Spinal cord (tissue), 10 donors: Measurements from ENCODE around the gene TAGLN. TPM values are rescaled to one million over a fixed set of nuclear protein-coding genes. Genes with fewer than 3 reads are reported as not detected.

Source experiments
- DNase-seq, 6 donors: peaks; one replicate each; pipeline versions ENCODE4 v3.0.0 to v3.0.0-alpha.2; 2013 to 2015; ENCODE audit warnings: low spot score in 6 of 6, low read depth in 4 of 6
- H3K27ac ChIP-seq: one replicate; pipeline ENCODE4 v1.5.1; 2013; ENCODE audit warnings: low read depth, low read length, control low read depth
- H3K27me3 ChIP-seq: one replicate; pipeline ENCODE4 v1.6.1; 2013; ENCODE audit warnings: low read length; ENCODE audit not compliant: control insufficient read depth, insufficient read depth
- H3K36me3 ChIP-seq: one replicate; pipeline ENCODE4 v1.6.1; 2013; ENCODE audit warnings: low read length; ENCODE audit not compliant: control insufficient read depth, insufficient read depth
- H3K4me1 ChIP-seq: one replicate; pipeline ENCODE4 v1.6.1; 2013; ENCODE audit warnings: low read length; ENCODE audit not compliant: control insufficient read depth, insufficient read depth
- H3K4me3 ChIP-seq: one replicate; pipeline ENCODE4 v1.5.1; 2013; ENCODE audit warnings: low read depth, low read length, control low read depth
- H3K9me3 ChIP-seq: one replicate; pipeline ENCODE4 v1.6.1; 2013; ENCODE audit warnings: low read length; ENCODE audit not compliant: control insufficient read depth, insufficient read depth
- WGBS: methylation state at CpG from one replicate; pipeline ENCODE4 v1.1.5; 2013; ENCODE audit warnings: missing lambda C conversion rate; ENCODE audit not compliant: insufficient coverage; 5-methylcytosine and 5-hydroxymethylcytosine counted together
- long read RNA-seq, 4 donors: transcript quantifications; one replicate each; lab custom pipeline, GENCODE V29; 2026
- polyA plus RNA-seq, 2 donors: library from polyadenylated mRNA; unstranded; fragments of 120-200 nt; gene quantifications; one replicate each; pipeline ENCODE4 v1.2.1, GENCODE V29; 2013; ENCODE audit not compliant: insufficient read length in 2 of 2
- total RNA-seq, 2 donors: library from RNA; depleted of rRNA in 1 of 2; stranded (reverse); fragments of 120-200 nt in 1 of 2; fragments of >200 nt in 1 of 2; gene quantifications; one replicate each; pipeline versions ENCODE4 v1.2.3 to v1.2.4, GENCODE V29; 2013 to 2014
- donor health status: healthy.

Gene TAGLN
- total RNA-seq (100 to 1,000 TPM in 1 of 2 donors, 10 to 100 TPM in 1; 56.8 to 245 TPM), polyA plus RNA-seq (10 to 100 TPM; 41.8 to 47.8 TPM)
- long read RNA-seq, donor 1, transcript TAGLN-202 (5 exons, 928 nt) = major isoform, 25 of 33 reads
- long read RNA-seq, donor 1, partial matches to known transcripts = 6 of 33 reads
- long read RNA-seq, donor 1, other reads (novel, unspliced or antisense) = 0 of 33 reads
- long read RNA-seq, donor 2 = 0 reads
- long read RNA-seq, donor 3, transcript TAGLN-202 (5 exons, 928 nt) = major isoform, 5 of 8 reads
- long read RNA-seq, donor 3, partial matches to known transcripts = 0 of 8 reads
- long read RNA-seq, donor 3, other reads (novel, unspliced or antisense) = 0 of 8 reads
- long read RNA-seq, donor 4, transcript TAGLN-207 (4 exons, 2,166 nt) = minor isoform, 18 of 163 reads
- long read RNA-seq, donor 4, transcript TAGLN-202 (5 exons, 928 nt) = major isoform, 127 of 163 reads
- long read RNA-seq, donor 4, partial matches to known transcripts = 17 of 163 reads
- long read RNA-seq, donor 4, other reads (novel, unspliced or antisense) = 0 of 163 reads

GRCh38 chr11:117199053-117199915, at the start of gene TAGLN:
Gene TAGLN, plus strand, starts transcription at chr11:117199370. Its CDS starts 3,644 bp downstream, at chr11:117203014.
- H3K27ac ChIP-seq = peak within 1 kb of the TSS; percentile 85
- peaks cover 34% of the 10 kb centered on the region for H3K4me1 ChIP-seq
- peaks cover 57% of the 10 kb centered on the region for H3K36me3 ChIP-seq
- peak within 1 kb of the TSS; percentile 28 for H3K4me3 ChIP-seq
- no peaks in the 10 kb centered on the region for H3K27me3 ChIP-seq
- WGBS = 28% methylated on average over 20 of the region's 34 CpGs
- DNase-seq = peak in 1 of 6 donors; percentile 65
- H3K9me3 ChIP-seq = no peaks in the 10 kb centered on the region

GRCh38 chr11:117152066-117152465, 47.1 kb upstream of the TAGLN start:
- peaks cover 30% of the 10 kb centered on the region for H3K36me3 ChIP-seq
- WGBS = 100% methylated on average over 1 of the region's 2 CpGs

DNA sequence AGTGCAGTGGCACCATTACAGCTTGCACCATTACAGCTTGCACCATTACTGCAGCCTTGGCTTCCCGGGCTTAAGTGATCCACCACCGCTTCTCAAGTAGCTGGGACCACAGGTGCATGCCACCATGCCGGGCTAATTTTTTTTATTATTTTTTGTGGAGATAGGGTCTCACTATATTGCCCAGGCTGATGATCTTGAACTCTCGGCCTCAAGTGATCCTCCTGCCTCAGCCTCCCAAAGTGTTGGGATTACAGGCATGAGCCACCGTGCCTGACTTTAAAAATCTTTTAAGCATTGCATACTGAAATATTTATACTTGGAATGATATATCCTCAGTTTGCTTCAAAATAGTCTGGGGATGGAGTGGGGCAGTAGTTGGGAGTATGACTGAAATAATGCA, 44.7 kb upstream of the TAGLN start:
- Histone ChIP-seq H3K27me3 (no peaks in the 10 kb centered on the region), H3K9me3 (no peaks in the 10 kb centered on the region), H3K4me1 (no peaks in the 10 kb centered on the region), H3K4me3 (no peak overlapping the region), H3K27ac (no peak overlapping the region), H3K36me3 (peaks cover 20% of the 10 kb centered on the region)
- 100% methylated on average over 2 of the region's 5 CpGs for WGBS
- no peak for DNase-seq

More at GRCh38 chr11:117152066-117152465, 47.1 kb upstream of the TAGLN start:
- Histone ChIP-seq H3K27me3 (no peaks in the 10 kb centered on the region), H3K4me1 (peaks cover 2% of the 10 kb centered on the region), H3K27ac (no peak overlapping the region), H3K4me3 (no peak overlapping the region), H3K9me3 (no peaks in the 10 kb centered on the region)
- DNase-seq = no peak

GRCh38 chr11:117157507-117157906, 41.7 kb upstream of the TAGLN start:
- Histone ChIP-seq H3K4me1 (no peaks in the 10 kb centered on the region), H3K9me3 (no peaks in the 10 kb centered on the region), H3K27me3 (no peaks in the 10 kb centered on the region), H3K36me3 (peaks cover 27% of the 10 kb centered on the region), H3K4me3 (no peak overlapping the region), H3K27ac (no peak overlapping the region)
- WGBS = no CpG with 5 or more reads among the region's 2 CpGs
- DNase-seq = no peak

- no peak for DNase-seq
- Histone ChIP-seq H3K36me3 (peaks cover 41% of the 10 kb centered on the region), H3K9me3 (no peaks in the 10 kb centered on the region), H3K27me3 (no peaks in the 10 kb centered on the region), H3K4me3 (no peak overlapping the region), H3K4me1 (no peaks in the 10 kb centered on the region), H3K27ac (no peak overlapping the region)
- WGBS = no CpG with 5 or more reads among the region's 2 CpGs
Measured at GRCh38 chr11:117159892-117160291, 39.3 kb upstream of the TAGLN start.

- Histone ChIP-seq H3K9me3 (no peaks in the 10 kb centered on the region), H3K27me3 (no peaks in the 10 kb centered on the region), H3K4me3 (no peak overlapping the region), H3K36me3 (peaks cover 45% of the 10 kb centered on the region), H3K27ac (no peak overlapping the region), H3K4me1 (no peaks in the 10 kb centered on the region)
- DNase-seq = no peak
- WGBS = no CpG with 5 or more reads among the region's 2 CpGs
Measured at GRCh38 chr11:117160826-117161225, 38.3 kb upstream of the TAGLN start.

DNA sequence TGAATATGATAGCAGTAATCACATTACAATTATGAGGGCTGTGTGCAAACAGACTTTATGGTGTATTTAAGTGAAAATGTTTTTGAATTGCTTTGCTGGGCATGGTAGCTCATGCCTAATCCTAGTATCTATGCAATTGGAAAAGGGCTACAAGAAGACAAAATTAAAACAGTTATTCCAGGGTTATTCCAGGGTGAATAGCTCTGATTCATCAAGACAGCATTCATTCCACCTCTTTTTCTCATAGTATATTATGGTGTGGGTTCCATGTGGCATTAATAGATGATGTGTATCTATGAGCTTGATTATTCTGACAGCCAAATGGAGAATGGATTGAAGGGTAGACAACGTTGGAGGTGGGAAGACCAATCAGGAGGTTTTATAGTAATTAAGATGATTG, 32.7 kb upstream of the TAGLN start:
- Histone ChIP-seq H3K36me3 (peaks cover 49% of the 10 kb centered on the region), H3K4me3 (no peak overlapping the region), H3K9me3 (no peaks in the 10 kb centered on the region), H3K4me1 (no peaks in the 10 kb centered on the region), H3K27ac (no peak overlapping the region), H3K27me3 (no peaks in the 10 kb centered on the region)
- WGBS = 75% methylated on average over 1 of the region's 1 CpG
- no peak for DNase-seq

DNA sequence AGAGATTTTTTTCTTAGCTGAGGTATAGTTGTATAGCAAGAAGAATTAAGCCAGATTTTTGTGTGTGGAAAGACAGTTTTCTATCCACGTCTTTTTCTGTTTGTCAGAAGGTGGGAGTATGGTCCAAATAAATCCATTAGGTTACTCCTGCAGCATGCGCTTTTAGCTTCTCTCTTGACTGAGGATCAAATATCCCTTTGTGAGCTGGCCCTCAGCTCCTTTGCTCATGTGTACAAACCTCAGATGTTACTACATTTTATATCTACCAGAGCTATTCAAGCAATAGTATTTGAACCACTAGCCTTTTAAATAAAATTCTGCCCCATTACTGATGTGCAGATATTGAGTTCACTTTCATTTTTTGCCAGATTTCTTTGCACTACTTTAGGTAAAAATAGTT, 29.4 kb upstream of the TAGLN start:
- DNase-seq = no peak
- Histone ChIP-seq H3K27ac (no peak overlapping the region), H3K9me3 (no peaks in the 10 kb centered on the region), H3K27me3 (no peaks in the 10 kb centered on the region), H3K4me3 (no peak overlapping the region), H3K4me1 (peaks cover 7% of the 10 kb centered on the region), H3K36me3 (peaks cover 22% of the 10 kb centered on the region)
- WGBS = 100% methylated on average over 1 of the region's 2 CpGs

DNA sequence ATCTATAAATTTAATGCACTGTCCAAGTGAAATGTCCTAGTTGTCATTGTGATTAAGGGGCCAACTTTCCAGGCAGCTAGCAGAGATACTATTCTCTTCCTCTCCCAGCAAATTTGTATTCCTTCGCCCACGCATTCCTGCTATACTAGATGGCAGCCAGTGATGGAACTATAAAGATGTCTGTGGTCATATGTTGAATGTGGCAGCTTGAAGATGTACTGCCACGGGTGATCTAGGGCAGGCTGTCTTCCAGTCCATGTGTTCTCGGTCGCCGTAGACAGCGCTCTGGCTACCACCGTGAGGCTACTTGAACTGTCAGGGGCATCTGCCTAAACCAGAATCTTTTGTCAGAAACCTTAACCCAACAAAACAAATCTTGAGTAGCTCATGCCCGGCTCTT, 29.0 kb upstream of the TAGLN start:
- H3K27ac ChIP-seq = no peak overlapping the region
- no peak for DNase-seq
- 95% methylated on average over 6 of the region's 9 CpGs for WGBS

More for the DNA sequence above, 29.0 kb upstream of the TAGLN start:
- Histone ChIP-seq H3K27me3 (no peaks in the 10 kb centered on the region), H3K4me3 (no peak overlapping the region), H3K36me3 (peaks cover 19% of the 10 kb centered on the region), H3K9me3 (no peaks in the 10 kb centered on the region), H3K4me1 (peaks cover 12% of the 10 kb centered on the region)
